Erythroblast (primary cell): ENCODE data around the gene AKT1S1.

Experiments used
- GATA1 ChIP-seq: IDR thresholded peaks from 2 replicates; pipeline ENCODE4 v1.6.1; 2011; ENCODE audit warnings: low read depth, mild to moderate bottlenecking, control low read depth, low read length, moderate library complexity
- POLR2A ChIP-seq: IDR thresholded peaks from 2 replicates; pipeline ENCODE4 v1.6.1; 2011; ENCODE audit warnings: mild to moderate bottlenecking, low read length

DNA sequence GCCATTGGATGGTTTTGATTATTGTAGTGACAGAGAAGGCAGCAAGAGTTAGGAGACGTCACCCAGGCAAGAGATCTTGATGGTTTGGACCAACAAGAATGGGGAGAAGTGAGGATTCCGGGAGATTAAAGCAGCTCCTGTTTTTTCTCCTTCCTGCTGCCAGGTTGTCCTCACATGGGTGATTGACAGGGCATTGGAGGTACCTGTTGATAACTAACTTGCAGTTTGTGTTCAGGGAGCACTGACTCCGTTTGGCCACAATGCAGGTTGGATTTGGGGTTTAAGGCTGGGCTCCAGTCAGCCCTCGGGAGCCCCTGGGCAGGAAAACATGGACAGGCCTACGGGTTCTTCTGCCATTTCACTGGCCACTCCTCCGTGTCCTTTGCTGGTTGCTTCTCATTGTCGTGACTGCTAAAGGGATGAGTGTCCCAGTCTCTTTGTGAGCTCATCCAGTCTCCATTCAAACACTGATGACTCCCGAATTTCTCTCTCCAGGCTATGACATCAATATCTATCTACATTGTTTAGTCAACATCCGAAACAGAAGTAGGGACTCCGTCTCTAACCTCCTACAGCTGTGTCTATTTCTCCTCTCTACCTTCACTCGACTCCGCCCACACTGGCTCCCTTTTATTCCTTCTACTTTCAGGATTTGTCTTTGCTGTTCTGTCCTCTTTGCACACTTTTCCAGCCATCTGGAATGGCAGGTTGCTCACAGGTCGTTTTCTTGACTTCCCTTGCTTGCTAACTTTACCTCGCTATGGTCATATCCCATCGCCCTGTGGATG lies 27.5 kb downstream of the AKT1S1 start:
- TF ChIP-seq POLR2A (no peak), GATA1 (no peak)
